GM12801 (cell line): ENCODE results near the gene SORCS2.

Source experiments
- TF ChIP-seq, protein P1 (sequence below): IDR thresholded peaks from one replicate; pipeline ENCODE4 v1.5.1; 2011; ENCODE audit warnings: control low read depth; ENCODE audit not compliant: insufficient read length; ENCODE audit errors: extremely low read depth

SORCS2 gene

DNA sequence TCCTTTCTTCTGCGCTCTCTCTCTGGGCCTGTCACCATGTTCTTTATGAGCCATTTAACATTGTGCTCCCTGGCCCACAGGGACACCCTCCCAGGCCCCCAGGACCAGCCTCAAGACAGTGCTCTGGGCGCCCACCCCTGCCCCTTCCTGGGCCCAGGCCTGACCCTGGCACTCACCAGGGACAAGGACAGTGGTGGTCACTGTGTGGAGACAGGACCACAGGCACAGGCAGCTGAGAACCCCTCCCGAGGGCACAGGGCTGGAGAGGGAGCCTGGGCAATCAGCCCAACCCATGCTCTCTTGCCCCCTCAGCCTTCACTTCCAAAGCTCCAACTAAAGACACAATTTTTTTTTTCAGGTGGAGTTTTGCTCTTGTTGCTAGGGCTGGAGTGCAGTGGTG lies 460.6 kb downstream of the SORCS2 start:
- TF ChIP-seq, protein P1, sequence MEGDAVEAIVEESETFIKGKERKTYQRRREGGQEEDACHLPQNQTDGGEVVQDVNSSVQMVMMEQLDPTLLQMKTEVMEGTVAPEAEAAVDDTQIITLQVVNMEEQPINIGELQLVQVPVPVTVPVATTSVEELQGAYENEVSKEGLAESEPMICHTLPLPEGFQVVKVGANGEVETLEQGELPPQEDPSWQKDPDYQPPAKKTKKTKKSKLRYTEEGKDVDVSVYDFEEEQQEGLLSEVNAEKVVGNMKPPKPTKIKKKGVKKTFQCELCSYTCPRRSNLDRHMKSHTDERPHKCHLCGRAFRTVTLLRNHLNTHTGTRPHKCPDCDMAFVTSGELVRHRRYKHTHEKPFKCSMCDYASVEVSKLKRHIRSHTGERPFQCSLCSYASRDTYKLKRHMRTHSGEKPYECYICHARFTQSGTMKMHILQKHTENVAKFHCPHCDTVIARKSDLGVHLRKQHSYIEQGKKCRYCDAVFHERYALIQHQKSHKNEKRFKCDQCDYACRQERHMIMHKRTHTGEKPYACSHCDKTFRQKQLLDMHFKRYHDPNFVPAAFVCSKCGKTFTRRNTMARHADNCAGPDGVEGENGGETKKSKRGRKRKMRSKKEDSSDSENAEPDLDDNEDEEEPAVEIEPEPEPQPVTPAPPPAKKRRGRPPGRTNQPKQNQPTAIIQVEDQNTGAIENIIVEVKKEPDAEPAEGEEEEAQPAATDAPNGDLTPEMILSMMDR: no peak

DNA sequence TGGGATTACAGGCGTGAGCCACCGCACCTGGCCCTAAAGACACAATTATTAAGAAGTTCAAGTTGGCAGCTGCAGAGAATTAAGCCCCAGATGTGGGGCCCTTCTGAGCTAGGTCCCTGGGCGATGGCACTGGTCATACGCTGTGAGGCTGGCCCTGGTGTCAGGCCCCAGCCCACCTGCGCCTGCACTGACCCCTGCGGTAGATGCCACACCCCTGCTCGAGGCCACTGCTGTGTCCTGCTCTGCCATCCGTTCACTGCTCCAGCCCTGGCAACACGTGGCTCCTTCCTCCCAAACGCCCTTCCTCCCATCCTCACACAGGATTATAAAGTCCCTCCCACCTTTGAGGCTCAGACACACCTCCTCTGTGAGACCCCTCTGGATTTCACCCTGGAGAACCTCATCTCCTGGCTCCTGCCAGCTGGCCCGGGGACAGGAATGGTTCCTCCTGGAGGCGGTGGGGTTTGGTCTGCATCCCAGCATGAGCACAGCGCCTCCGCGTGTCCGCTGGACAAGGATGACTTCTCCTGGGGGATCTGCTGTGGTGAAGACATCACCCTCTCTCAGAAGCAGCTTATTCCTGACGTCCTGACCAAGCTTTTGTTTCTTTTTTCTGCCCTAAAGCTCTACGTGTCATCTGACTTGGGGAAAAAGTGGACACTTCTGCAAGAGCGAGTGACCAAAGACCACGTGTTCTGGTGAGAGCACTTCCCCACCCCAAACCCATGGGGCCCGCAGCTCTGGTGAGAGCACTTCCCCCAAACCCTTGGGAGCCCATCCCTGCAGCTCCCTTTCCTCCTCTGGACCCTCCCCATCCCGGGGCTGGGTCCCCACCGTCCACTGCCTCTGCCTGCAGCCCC lies 461.4 kb downstream of the SORCS2 start:
- TF ChIP-seq, protein P1: no peak

DNA sequence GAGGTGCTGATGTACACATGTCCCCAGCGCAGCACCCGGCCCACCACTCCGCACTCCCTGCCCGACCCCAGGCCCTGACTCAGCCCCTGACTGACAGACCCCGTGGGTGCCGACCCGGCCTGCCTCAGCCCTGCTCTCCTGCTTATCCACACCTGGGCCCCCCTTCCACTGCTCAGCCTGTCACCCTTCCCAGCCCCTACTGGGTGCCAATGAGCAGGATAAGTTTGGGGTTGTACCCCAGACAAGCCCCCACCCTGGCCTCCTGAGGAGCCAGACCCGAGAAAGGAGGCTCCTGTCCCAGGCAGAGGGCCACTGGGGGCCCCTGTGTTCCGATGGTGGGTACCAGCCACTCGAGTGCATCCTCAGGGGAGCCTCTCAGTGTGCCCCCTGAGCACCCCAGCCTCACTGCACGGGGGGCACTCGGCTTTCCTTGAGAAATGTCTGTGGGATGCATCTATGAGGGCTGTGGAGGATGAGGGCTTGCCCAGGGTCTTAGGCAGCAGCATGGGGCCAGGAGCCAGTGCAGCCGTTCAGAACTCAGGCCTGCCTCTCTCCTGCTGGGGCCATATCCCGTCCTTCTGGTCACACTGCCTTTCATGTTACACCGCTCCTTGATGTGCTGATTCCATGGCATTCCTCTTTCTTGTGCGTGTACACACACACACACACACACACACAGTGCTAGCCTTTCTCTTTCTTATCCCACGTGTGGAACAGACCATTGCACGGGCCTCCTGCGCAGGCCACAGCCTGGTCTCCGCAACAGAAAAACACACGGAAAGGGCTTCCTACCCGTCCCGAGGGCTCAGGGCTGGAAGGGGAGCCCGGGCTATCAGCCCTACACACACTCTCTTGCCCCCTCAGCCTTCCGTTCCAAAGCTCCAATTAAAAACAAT lies 462.5 kb downstream of the SORCS2 start:
- TF ChIP-seq, protein P1: no peak

DNA sequence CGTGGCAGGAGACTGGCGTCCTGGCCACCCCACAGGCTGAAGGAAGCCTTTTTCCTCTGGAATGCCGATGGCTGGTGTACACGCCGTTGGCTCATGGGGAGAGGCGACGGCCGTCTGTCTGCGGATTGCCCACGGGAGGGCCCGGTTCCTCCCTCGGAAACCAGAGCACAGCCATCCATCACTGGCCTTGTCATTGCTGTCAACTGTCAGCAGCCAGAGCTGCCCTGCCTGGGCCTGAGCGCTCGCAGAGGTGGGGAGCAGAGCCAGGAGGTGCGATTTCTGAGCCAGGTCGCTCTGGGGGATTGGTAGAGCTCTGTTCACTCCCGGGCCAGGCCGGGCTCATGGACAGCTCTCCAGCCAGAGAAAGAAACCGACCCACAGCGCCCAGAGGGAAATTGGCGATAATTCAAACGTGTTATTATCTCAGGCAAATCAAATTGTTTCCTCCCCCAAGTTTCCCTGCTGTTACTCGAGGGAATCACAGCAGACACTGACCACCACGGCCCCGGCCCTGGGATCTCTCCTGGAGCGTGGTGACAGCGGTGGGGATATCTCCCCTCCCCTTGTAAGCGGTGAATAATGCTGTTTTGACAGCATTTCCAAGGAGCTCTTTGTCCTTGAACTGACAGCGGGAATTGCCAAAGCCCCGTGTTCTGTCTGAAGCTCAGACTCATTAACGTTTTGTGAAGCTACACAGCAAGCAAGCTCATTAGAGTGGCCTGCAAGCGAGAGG lies 463.3 kb downstream of the SORCS2 start:
- TF ChIP-seq, protein P1: no peak

DNA sequence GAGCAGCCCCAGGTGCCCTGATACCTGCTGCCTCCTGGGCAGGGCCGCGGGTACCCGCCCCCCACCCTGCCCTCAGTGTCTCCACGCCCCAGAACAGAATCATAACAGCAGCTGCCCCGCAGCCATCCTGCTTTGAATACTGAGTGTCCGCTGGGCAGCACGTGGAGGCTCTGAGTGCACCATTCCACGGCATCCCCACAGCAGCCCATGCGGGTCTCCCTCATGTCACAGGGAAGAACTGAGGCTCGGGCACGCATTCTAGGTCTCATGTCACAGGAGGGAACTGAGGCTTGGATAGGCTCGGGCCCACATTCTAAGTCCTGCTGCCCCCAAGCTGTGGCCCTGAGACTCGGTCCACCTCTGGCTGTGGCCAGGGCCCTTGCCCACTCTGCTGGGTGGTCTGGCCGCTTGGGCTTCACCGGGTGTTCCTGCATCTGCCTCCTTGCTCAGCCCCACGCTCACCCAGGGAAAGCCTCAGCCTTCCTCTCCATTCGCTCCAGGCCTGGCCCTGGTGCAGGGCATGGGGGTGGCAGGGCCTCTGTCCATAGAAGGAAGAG lies 464.0 kb downstream of the SORCS2 start:
- TF ChIP-seq, protein P1: no peak

DNA sequence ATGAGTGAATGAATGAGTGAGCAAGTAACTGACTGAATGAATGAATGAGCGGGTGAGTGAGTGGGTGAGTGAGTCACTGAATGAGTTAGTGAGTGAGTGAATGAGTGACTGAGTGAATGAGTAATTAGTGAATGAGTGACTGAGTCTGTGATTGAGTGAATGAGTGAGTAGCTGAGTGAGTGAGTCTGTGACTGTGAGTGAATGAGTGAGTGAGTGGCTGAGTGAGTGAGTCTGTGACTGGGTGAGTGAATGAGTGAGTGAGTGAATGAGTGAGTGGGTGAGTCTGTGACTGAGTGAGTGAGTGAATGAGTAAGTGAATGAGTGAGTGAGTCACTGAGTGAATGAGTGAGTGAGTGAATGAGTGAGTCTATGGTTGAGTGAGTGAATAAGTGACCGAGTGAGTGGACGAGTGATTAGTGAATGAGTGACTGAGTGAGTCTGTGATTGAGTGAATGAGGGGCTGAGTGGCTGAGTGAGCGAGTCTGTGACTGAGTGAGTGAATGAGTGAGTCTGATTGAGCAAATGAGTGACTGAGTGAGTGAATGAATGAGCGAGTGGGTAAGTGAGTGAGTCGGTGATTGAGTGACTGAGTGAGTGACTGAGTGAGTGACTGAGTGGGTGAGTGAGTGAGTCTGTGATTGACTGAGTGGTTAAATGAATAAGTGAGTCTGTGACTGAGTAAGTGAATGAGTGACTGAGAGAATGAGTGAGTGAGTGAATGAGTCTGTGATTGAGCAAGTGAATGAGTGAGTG lies 465.4 kb downstream of the SORCS2 start:
- TF ChIP-seq, protein P1: no peak
